Activated CD8-positive, alpha-beta T cell treated with anti-CD3 and anti-CD28 coated beads, Interleukin-2, amount 10 ng/mL, durations not matched to agents 7 days and 5 days (primary cell): ENCODE results near the gene ZZZ3. TPM values are rescaled to one million over a fixed set of nuclear protein-coding genes. Genes with fewer than 3 reads are reported as not detected.
"Not testable (repeated sequence)": the region's sequence is repeated elsewhere in the genome, so short reads cannot be mapped to it uniquely, and the experiment has no call there.

Experiments
- ATAC-seq: fragments of 150-1000 bp; cut with Tn5 transposase; one replicate; pipeline ENCODE4 v1.10.0; 2021; ENCODE audit warnings: moderate library complexity
- CTCF ChIA-PET: fragments of 350-600 bp; sonication (Branson Sonifier 250); formaldehyde crosslinking; loops from one replicate; lab custom pipeline; 2021; ENCODE audit warnings: antibody characterized with exemption; lab: Charles Lee
- POLR2A ChIA-PET: fragments of 350-600 bp; sonication (Branson Sonifier 250); formaldehyde crosslinking; loops from one replicate; lab custom pipeline; 2021; ENCODE audit warnings: antibody characterized with exemption; lab: Charles Lee
- DNase-seq: peaks from one replicate; pipeline ENCODE4 v3.0.0-alpha.2; 2020
- H3K27ac Mint-ChIP-seq: one replicate; pipeline ENCODE4 v1.8.0; 2021; ENCODE audit warnings: mild to moderate bottlenecking, mixed read lengths
- H3K27me3 Mint-ChIP-seq: one replicate; pipeline ENCODE4 v1.8.0; 2021; ENCODE audit warnings: low read depth, mixed read lengths
- H3K36me3 Mint-ChIP-seq: one replicate; pipeline ENCODE4 v1.8.0; 2021; ENCODE audit warnings: low read depth, mixed read lengths
- H3K4me1 Mint-ChIP-seq: one replicate; pipeline ENCODE4 v1.8.0; 2021; ENCODE audit warnings: low read depth, mixed read lengths
- H3K4me3 Mint-ChIP-seq: one replicate; pipeline ENCODE4 v1.8.0; 2021; ENCODE audit warnings: mild to moderate bottlenecking, mixed read lengths
- H3K9me3 Mint-ChIP-seq: one replicate; pipeline ENCODE4 v1.8.0; 2022; ENCODE audit warnings: mixed read lengths; ENCODE audit not compliant: insufficient read depth
- total RNA-seq, 2 experiments: library from RNA; stranded (reverse); gene quantifications; one replicate each; pipeline ENCODE4 v1.2.3, GENCODE V29; 2021

ZZZ3 gene
- 10 to 100 TPM; 34.3 to 35.9 TPM for total RNA-seq

GRCh38 chr1:77682460-77683159 is at the start of gene ZZZ3:
Gene ZZZ3, minus strand, starts transcription at chr1:77682658. Its CDS starts 49,304 bp downstream, at chr1:77633354.
- DNase-seq, result peak; percentile 95
- Mint-ChIP-seq H3K27ac (peak within 1 kb of the TSS; percentile 91), H3K4me1 (peaks cover 26% of the 10 kb centered on the region), H3K4me3 (peak within 1 kb of the TSS; percentile 81), H3K36me3 (peaks cover 6% of the 10 kb centered on the region), H3K27me3 (no peaks in the 10 kb centered on the region), H3K9me3 (no peaks in the 10 kb centered on the region)
- POLR2A ChIA-PET, result interaction anchor here (0.7 to 3.5 kb wide), 9 partner anchors 9 to 463 kb away, joined by 3 to 16 read pairs (median 4); partner anchors contain the start of genes DNAJB4, FUBP1 and MIGA1
- CTCF ChIA-PET, result interaction anchor here (0.7 to 2.6 kb wide), 8 partner anchors 11 to 117 kb away, joined by 3 to 6 read pairs (median 4); partner anchors contain the start of gene MIGA1
- ATAC-seq, result peak; percentile 81

DNA sequence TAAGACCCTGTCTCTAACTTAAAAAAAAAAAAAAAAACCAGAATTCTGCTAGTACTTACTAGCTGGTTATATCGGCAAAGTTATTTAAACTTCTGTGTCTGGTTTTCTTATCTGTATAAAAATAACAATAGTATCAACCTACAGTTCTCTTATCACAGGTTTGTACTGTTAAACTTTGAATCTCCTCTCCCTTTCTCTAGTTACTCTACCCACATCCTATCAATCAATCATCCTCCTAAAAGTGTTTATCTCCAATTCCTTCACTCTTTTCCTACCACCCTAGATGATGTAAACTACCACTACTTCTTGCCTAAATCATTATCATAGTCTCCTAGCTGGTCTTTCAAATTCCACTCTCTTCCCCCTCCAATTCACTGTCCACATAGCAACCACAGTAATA is 49.6 kb upstream of the ZZZ3 start:
- ChIA-PET CTCF (no interaction called here), POLR2A (no interaction called here)
- no peak for ATAC-seq
- peaks cover 28% of the 10 kb centered on the region for H3K36me3 Mint-ChIP-seq
- H3K9me3 Mint-ChIP-seq, result no peaks in the 10 kb centered on the region
- no peaks in the 10 kb centered on the region for H3K27me3 Mint-ChIP-seq
- H3K4me1 Mint-ChIP-seq, result no peaks in the 10 kb centered on the region
- H3K27ac Mint-ChIP-seq, result no peak overlapping the region
- no peak for DNase-seq
- no peak overlapping the region for H3K4me3 Mint-ChIP-seq

DNA sequence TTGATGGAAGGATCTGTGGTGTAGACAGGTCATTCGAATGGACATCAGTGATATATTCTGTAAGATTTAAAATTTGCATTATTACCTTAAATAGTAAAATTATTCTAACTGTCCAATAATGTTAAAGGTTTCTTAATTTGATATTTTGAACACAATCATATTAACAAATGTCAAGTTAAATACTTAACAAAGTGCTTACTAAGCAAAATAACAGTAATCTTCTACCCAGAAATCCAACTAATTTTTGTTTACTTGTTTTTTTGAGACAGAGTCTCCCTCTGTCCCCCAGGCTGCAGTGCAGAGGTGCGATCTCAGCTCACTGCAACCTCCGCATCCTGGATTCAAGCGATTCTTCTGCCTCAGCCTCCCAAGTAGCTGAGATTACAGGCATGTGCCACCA is 43.2 kb upstream of the ZZZ3 start:
- no peak for DNase-seq
- H3K27me3 Mint-ChIP-seq, result no peaks in the 10 kb centered on the region
- no peak overlapping the region for H3K4me3 Mint-ChIP-seq
- H3K27ac Mint-ChIP-seq, result no peak overlapping the region
- H3K9me3 Mint-ChIP-seq, result no peaks in the 10 kb centered on the region
- H3K4me1 Mint-ChIP-seq, result no peaks in the 10 kb centered on the region
- no peak for ATAC-seq
- H3K36me3 Mint-ChIP-seq, result peaks cover 54% of the 10 kb centered on the region
- POLR2A ChIA-PET, result no interaction called here
- CTCF ChIA-PET, result no interaction called here

GRCh38 chr1:77718181-77718580 is 35.7 kb upstream of the ZZZ3 start:
- Mint-ChIP-seq H3K36me3 (peaks cover 52% of the 10 kb centered on the region), H3K4me1 (no peaks in the 10 kb centered on the region), H3K27ac (no peak overlapping the region), H3K27me3 (no peaks in the 10 kb centered on the region), H3K9me3 (no peaks in the 10 kb centered on the region), H3K4me3 (no peak overlapping the region)
- ChIA-PET CTCF (no interaction called here), POLR2A (no interaction called here)
- ATAC-seq (no peak), DNase-seq (no peak)

GRCh38 chr1:77716065-77716464 is 33.6 kb upstream of the ZZZ3 start:
- Mint-ChIP-seq H3K9me3 (no peaks in the 10 kb centered on the region), H3K27ac (no peak overlapping the region), H3K27me3 (no peaks in the 10 kb centered on the region), H3K4me1 (no peaks in the 10 kb centered on the region), H3K36me3 (peaks cover 41% of the 10 kb centered on the region), H3K4me3 (no peak overlapping the region)
- ChIA-PET CTCF (no interaction called here), POLR2A (no interaction called here)
- DNase-seq, result no peak
- no peak for ATAC-seq

GRCh38 chr1:77709727-77710126 is 27.3 kb upstream of the ZZZ3 start:
- ChIA-PET CTCF (no interaction called here), POLR2A (no interaction called here)
- Mint-ChIP-seq H3K9me3 (no peaks in the 10 kb centered on the region), H3K27me3 (no peaks in the 10 kb centered on the region), H3K27ac (no peak overlapping the region), H3K4me3 (no peak overlapping the region), H3K4me1 (peaks cover 2% of the 10 kb centered on the region), H3K36me3 (peaks cover 38% of the 10 kb centered on the region)
- ATAC-seq (no peak), DNase-seq (no peak)

DNA sequence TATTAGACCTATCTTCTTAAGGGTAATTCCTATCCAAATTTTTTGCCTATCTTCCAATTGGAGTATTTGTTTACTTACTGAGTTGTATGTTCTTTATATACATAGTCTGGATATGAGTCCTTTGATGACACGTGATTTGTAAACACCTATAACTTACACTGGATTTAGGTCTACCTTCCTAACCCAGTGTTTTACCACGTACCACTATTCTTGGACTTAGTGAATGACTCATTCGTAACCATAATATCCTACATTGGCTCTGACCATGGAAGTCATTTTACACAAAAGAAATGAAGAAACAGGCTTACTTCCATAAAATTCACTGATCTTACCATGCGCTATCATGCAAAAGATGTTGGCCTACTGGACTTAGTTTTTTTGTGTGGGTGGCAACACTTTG is 23.9 kb upstream of the ZZZ3 start:
- Mint-ChIP-seq H3K36me3 (peaks cover 27% of the 10 kb centered on the region), H3K4me3 (no peak overlapping the region), H3K4me1 (peaks cover 2% of the 10 kb centered on the region), H3K9me3 (no peaks in the 10 kb centered on the region), H3K27ac (no peak overlapping the region), H3K27me3 (no peaks in the 10 kb centered on the region)
- ChIA-PET POLR2A (no interaction called here), CTCF (no interaction called here)
- ATAC-seq, result no peak
- DNase-seq, result no peak

GRCh38 chr1:77704736-77705135 is 22.3 kb upstream of the ZZZ3 start:
- ChIA-PET POLR2A (no interaction called here), CTCF (interaction anchor here (1.4 kb wide), 1 partner anchor 22 kb away, joined by 3 read pairs; no protein-coding TSS in a partner anchor)
- Mint-ChIP-seq H3K27ac (no peak overlapping the region), H3K4me3 (no peak overlapping the region), H3K27me3 (no peaks in the 10 kb centered on the region), H3K4me1 (peaks cover 2% of the 10 kb centered on the region), H3K9me3 (no peaks in the 10 kb centered on the region), H3K36me3 (peaks cover 22% of the 10 kb centered on the region)
- ATAC-seq (no peak), DNase-seq (no peak)

DNA sequence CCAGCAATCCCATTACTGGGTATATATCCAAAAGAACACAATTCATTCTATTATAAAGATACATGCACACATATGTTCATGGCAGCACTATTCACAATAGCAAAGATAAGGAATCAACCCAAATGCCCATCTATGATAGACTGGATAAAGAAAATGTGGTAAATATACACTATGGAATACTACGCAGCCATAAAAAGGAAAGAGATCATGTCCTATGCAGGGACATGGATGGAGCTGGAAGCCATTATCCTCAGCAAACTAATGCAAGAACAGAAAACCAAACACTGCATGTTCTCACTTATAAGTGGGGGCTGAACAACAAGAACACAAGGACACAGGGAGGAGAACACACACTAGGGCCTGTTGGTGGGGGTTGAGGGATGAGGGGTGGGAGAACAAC is 17.2 kb upstream of the ZZZ3 start:
- POLR2A ChIA-PET, result not testable (repeated sequence)

GRCh38 chr1:77697441-77697840 is 15.0 kb upstream of the ZZZ3 start:
- peaks cover 25% of the 10 kb centered on the region for H3K36me3 Mint-ChIP-seq
- H3K9me3 Mint-ChIP-seq, result no peaks in the 10 kb centered on the region
- ATAC-seq (no peak), DNase-seq (no peak)
- no peaks in the 10 kb centered on the region for H3K27me3 Mint-ChIP-seq
- ChIA-PET CTCF (no interaction called here), POLR2A (no interaction called here)
- no peaks in the 10 kb centered on the region for H3K4me1 Mint-ChIP-seq
- no peak overlapping the region for H3K4me3 Mint-ChIP-seq
- no peak overlapping the region for H3K27ac Mint-ChIP-seq

More for the DNA sequence above, 17.2 kb upstream of the ZZZ3 start:
- CTCF ChIA-PET, H3K4me3 Mint-ChIP-seq, H3K4me1 Mint-ChIP-seq, ATAC-seq, H3K27ac Mint-ChIP-seq, H3K27me3 Mint-ChIP-seq, H3K9me3 Mint-ChIP-seq, DNase-seq: not testable (repeated sequence)
- H3K36me3 Mint-ChIP-seq, result peaks cover 19% of the 10 kb centered on the region

GRCh38 chr1:77688939-77689338 is 6.5 kb upstream of the ZZZ3 start:
- no peak for DNase-seq
- H3K27me3 Mint-ChIP-seq, result no peaks in the 10 kb centered on the region
- peaks cover 7% of the 10 kb centered on the region for H3K4me1 Mint-ChIP-seq
- H3K9me3 Mint-ChIP-seq, result no peaks in the 10 kb centered on the region
- CTCF ChIA-PET, result interaction anchor here (0.7 kb wide), 1 partner anchor 60 kb away, joined by 3 read pairs; no protein-coding TSS in a partner anchor
- POLR2A ChIA-PET, result interaction anchor here (0.6 kb wide), 1 partner anchor 352 kb away, joined by 3 read pairs; no protein-coding TSS in a partner anchor
- H3K36me3 Mint-ChIP-seq, result peaks cover 14% of the 10 kb centered on the region
- no peak overlapping the region for H3K4me3 Mint-ChIP-seq
- no peak for ATAC-seq
- H3K27ac Mint-ChIP-seq, result no peak overlapping the region

DNA sequence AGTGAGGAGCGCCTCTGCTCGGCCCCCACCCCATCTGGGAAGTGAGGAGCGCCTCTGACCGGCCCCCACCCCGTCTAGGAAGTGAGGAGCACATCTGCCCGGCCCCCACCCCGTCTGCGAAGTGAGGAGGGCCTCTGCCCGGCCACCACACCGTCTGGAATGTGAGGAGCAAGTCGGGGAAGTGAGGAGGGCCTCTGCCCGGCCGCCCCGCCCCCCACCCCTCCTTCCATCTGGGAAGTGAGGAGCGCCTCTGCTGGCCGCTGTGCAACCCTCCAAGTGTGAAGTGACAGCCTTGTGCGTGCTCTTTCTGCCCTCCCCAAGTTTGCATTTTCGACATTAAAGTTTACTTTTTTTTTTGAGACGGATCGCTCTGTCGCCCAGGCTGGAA is 5.1 kb upstream of the ZZZ3 start:
- ChIA-PET POLR2A (no interaction called here), CTCF (no interaction called here)
- Mint-ChIP-seq H3K36me3 (peaks cover 10% of the 10 kb centered on the region), H3K9me3 (no peaks in the 10 kb centered on the region), H3K27ac (no peak overlapping the region), H3K4me3 (no peak overlapping the region), H3K27me3 (no peaks in the 10 kb centered on the region), H3K4me1 (peaks cover 10% of the 10 kb centered on the region)
- DNase-seq, result no peak
- ATAC-seq, result no peak
